HG03457 (cell line): Measurements from ENCODE around the gene EGLN3.
"Not testable (repeated sequence)": the region's sequence is repeated elsewhere in the genome, so short reads cannot be mapped to it uniquely, and the experiment has no call there.

Experiments used
- ATAC-seq: cut with Tn5 transposase; IDR thresholded peaks from one replicate; pipeline ENCODE4 v1.9.1; 2021; ENCODE audit warnings: moderate number of reproducible peaks; ENCODE audit not compliant: unreplicated experiment

The EGLN3 gene

GRCh38 chr14:33938131-33938949 lies 12.5 kb downstream of the EGLN3 start:
- no peak for ATAC-seq

- ATAC-seq: no peak
Measured at GRCh38 chr14:33936391-33936790, 14.5 kb downstream of the EGLN3 start.

GRCh38 chr14:33934938-33935337 lies 15.9 kb downstream of the EGLN3 start:
- ATAC-seq: no peak

GRCh38 chr14:33934043-33934750 lies 16.7 kb downstream of the EGLN3 start:
- no peak for ATAC-seq

GRCh38 chr14:33933386-33933933 lies 17.4 kb downstream of the EGLN3 start:
- ATAC-seq: no peak

- ATAC-seq: no peak
Measured at GRCh38 chr14:33932576-33933345, 18.1 kb downstream of the EGLN3 start.

GRCh38 chr14:33932033-33932432 lies 18.8 kb downstream of the EGLN3 start:
- no peak for ATAC-seq

GRCh38 chr14:33931461-33931860 lies 19.4 kb downstream of the EGLN3 start:
- no peak for ATAC-seq

- ATAC-seq: no peak
Measured at GRCh38 chr14:33930439-33930838, 20.4 kb downstream of the EGLN3 start.

GRCh38 chr14:33929799-33930408 lies 21.0 kb downstream of the EGLN3 start:
- ATAC-seq: no peak

- no peak for ATAC-seq
Measured at GRCh38 chr14:33928895-33929294, 22.0 kb downstream of the EGLN3 start.

GRCh38 chr14:33927944-33928343 lies 22.9 kb downstream of the EGLN3 start:
- ATAC-seq: no peak

- ATAC-seq: not testable (repeated sequence)
Measured at GRCh38 chr14:33926967-33927366, 23.9 kb downstream of the EGLN3 start.

- no peak for ATAC-seq
Measured at GRCh38 chr14:33925946-33926345, 24.9 kb downstream of the EGLN3 start.

GRCh38 chr14:33925235-33925634 lies 25.6 kb downstream of the EGLN3 start:
- ATAC-seq: no peak

- ATAC-seq: no peak
Measured at GRCh38 chr14:33924566-33925100, 26.2 kb downstream of the EGLN3 start.

GRCh38 chr14:33922125-33922524 lies 28.7 kb downstream of the EGLN3 start:
- no peak for ATAC-seq

- ATAC-seq: no peak
Measured at GRCh38 chr14:33918256-33918655, 32.6 kb downstream of the EGLN3 start.

- ATAC-seq: no peak
Measured at GRCh38 chr14:33917661-33918060, 33.2 kb downstream of the EGLN3 start.
